Measurements from ENCODE around the gene APBA2.

GRCh38 chr15:29129926-29130325, 244.2 kb downstream of the APBA2 start:
- TF ChIP-seq CTCF (IDR thresholded peaks at IDR 0.05; ENCODE audit: low read length) (no peak), EZH2 (IDR thresholded peaks at IDR 0.05; ENCODE audit: borderline replicate concordance, low read length) (no peak)

Data from OCI-LY1 (cell line).